GM06990 (cell line): ENCODE data around the gene LHB.
"Not testable (repeated sequence)": the region's sequence is repeated elsewhere in the genome, so short reads cannot be mapped to it uniquely, and the experiment has no call there.

Experiments
- DNase-seq: peaks from one replicate; pipeline ENCODE4 v3.0.0-alpha.2; 2011; ENCODE audit not compliant: insufficient read length; ENCODE audit errors: extremely low read depth
- H3K27me3 ChIP-seq: replicated peaks from 2 replicates; pipeline ENCODE4 v1.6.0; 2011; ENCODE audit warnings: low read length; ENCODE audit not compliant: control insufficient read depth, insufficient read depth
- H3K36me3 ChIP-seq: 2 replicates; pipeline ENCODE4 v1.5.1; 2011; ENCODE audit warnings: low read length; ENCODE audit not compliant: control insufficient read depth, insufficient read depth
- H3K4me3 ChIP-seq: replicated peaks from 2 replicates; pipeline ENCODE4 v1.5.1; 2011; ENCODE audit warnings: low read depth, mild to moderate bottlenecking, control low read depth, low read length
- TF ChIP-seq, protein P1 (sequence below): IDR thresholded peaks from 2 replicates; pipeline ENCODE4 v1.5.1; 2011; ENCODE audit warnings: low read length, control low read depth, mild to moderate bottlenecking, inconsistent platforms; ENCODE audit not compliant: insufficient read depth, poor library complexity, severe bottlenecking

The LHB gene

DNA sequence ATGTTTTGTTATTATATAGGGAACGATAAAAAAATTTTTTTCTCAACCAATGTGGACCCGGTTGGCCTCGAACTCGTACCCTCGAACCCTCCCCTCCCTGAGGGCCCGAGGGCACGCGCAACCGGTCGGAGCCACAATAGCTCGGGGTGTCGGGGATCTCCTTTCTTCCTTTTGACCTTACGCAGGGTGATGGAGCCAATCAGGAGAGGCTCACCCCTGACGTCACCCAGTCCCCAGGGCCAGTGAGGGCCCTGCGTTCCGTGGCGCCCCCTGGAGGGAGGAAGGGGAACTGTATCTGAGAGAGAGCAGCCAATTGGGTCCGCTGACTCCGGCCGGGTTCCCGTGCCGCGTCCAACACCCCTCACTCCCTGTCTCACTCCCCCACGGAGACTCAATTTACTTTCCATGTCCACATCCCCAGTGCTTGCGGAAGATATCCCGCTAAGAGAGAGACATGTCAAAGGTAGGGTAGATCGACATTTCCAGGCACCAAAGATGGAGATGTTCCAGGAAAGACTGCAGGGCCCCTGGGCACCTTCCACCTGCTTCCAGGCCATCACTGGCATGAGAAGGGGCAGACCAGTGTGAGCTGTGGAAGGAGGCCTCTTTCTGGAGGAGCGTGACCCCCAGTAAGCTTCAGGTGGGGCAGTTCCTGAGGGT, 14.9 kb upstream of the LHB start, which contains the start of gene CGB2:
CGB2 (plus strand) TSS at position 249 of the 660 bp plus-strand sequence; CDS start at position 455, 206 bp downstream.
- H3K36me3 ChIP-seq, DNase-seq, H3K27me3 ChIP-seq, H3K4me3 ChIP-seq: not testable (repeated sequence)
- TF ChIP-seq, protein P1, sequence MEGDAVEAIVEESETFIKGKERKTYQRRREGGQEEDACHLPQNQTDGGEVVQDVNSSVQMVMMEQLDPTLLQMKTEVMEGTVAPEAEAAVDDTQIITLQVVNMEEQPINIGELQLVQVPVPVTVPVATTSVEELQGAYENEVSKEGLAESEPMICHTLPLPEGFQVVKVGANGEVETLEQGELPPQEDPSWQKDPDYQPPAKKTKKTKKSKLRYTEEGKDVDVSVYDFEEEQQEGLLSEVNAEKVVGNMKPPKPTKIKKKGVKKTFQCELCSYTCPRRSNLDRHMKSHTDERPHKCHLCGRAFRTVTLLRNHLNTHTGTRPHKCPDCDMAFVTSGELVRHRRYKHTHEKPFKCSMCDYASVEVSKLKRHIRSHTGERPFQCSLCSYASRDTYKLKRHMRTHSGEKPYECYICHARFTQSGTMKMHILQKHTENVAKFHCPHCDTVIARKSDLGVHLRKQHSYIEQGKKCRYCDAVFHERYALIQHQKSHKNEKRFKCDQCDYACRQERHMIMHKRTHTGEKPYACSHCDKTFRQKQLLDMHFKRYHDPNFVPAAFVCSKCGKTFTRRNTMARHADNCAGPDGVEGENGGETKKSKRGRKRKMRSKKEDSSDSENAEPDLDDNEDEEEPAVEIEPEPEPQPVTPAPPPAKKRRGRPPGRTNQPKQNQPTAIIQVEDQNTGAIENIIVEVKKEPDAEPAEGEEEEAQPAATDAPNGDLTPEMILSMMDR, result peak; percentile 36

DNA sequence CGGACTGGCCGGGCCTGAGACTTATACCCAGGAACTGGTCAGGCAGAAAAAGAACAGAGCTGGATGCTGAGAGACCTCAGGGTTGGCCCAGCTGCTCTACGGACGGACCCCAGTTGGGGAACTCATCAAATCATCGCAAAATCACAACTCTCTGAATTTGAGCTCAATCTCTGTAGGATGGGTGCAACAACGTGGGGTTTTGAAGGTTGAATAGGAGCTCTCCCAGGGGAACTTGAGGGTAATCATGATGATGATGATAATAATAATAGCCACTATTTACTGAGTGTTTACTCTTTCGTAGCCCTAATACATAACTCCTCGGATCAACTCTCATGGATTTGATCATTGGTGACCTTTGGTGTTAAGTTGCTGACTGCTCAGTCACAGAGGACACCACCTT, 13.4 kb upstream of the LHB start:
- not testable (repeated sequence) for H3K4me3 ChIP-seq, H3K36me3 ChIP-seq, DNase-seq, H3K27me3 ChIP-seq

DNA sequence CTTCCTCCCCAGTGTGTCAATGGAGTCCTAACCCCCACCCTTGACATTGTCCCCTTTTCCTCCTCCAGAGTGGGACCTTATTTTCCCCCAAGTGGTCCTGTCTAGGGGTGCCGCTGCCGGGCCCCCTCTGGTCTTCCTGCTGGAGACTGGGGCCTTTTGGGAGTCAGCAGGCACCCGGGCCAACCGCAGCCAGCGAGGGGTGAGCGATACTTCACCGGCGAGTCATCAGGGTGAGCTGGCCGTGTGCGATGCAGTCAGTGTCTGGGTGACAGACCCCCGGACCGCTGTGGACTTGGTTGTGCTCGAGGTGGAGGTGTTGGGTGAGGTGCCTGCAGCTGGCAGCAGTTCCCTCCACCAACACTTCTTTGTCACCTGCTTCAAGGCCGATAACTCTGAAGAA, 12.9 kb upstream of the LHB start:
- not testable (repeated sequence) for H3K36me3 ChIP-seq, H3K4me3 ChIP-seq, DNase-seq, H3K27me3 ChIP-seq

- DNase-seq, H3K27me3 ChIP-seq, H3K4me3 ChIP-seq, H3K36me3 ChIP-seq: not testable (repeated sequence)
These were observed 11.8 kb upstream of the LHB start for GRCh38 chr19:49028686-49029085.

- H3K36me3 ChIP-seq, H3K4me3 ChIP-seq, DNase-seq, H3K27me3 ChIP-seq: not testable (repeated sequence)
These were observed 8.7 kb upstream of the LHB start for GRCh38 chr19:49025599-49025998.

DNA sequence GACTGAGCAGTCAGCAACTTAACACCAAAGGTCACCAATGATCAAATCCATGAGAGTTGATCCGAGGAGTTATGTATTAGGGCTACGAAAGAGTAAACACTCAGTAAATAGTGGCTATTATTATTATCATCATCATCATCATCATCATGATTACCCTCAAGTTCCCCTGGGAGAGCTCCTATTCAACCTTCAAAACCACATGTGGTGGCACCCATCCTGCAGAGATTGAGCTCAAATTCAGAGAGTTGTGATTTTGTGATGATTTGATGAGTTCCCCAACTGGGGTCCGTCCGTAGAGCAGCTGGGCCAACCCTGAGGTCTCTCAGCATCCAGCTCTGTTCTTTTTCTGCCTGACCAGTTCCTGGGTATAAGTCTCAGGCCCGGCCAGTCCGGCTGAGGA, 8.2 kb upstream of the LHB start:
- H3K4me3 ChIP-seq, DNase-seq: not testable (repeated sequence)

DNA sequence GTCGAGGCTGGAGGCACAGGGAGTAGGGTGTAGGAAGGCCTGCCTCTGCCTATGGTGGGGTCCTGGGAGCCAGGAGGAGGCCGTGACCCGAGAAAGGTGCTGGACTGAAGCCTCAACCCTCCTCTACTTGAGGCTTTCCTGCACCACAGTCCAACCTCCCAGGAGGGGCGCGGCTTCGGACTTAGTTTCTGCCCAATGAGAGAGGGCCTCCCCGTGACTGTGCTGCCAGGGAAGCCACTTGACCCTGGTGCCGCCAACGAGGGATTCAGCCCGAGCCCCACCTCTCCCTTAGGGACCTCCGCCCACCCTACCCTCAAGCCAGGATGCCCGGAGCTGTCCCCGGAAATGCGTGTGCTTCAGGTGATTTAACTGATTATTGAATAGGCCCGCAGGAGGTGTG, 7.3 kb upstream of the LHB start, which contains the start of gene CGB3:
CGB3 (minus strand) TSS at position 101 of the 400 bp plus-strand sequence. CDS start 362 bp downstream, outside the sequence.
- not testable (repeated sequence) for H3K36me3 ChIP-seq, DNase-seq, H3K4me3 ChIP-seq, H3K27me3 ChIP-seq

More for the DNA sequence above, 8.2 kb upstream of the LHB start:
- not testable (repeated sequence) for H3K36me3 ChIP-seq, H3K27me3 ChIP-seq

- no peaks in the 10 kb centered on the region for H3K36me3 ChIP-seq
- DNase-seq, result no peak
These were observed 5.2 kb upstream of the LHB start for GRCh38 chr19:49022116-49022515.

More at GRCh38 chr19:49022116-49022515, 5.2 kb upstream of the LHB start:
- no peak overlapping the region for H3K4me3 ChIP-seq
- TF ChIP-seq, protein P1, result no peak
- no peaks in the 10 kb centered on the region for H3K27me3 ChIP-seq
